GM12864 (cell line): Measurements from ENCODE around the gene TSPYL1.

Source experiments
- DNase-seq: peaks from one replicate; pipeline ENCODE4 v3.0.0-alpha.2; 2011; ENCODE audit warnings: low read depth
- H3K4me3 ChIP-seq: 2 replicates; pipeline ENCODE4 v1.5.1; 2011; ENCODE audit warnings: mild to moderate bottlenecking, low read depth, low read length, control low read depth
- CTCF ChIP-seq: IDR thresholded peaks from 2 replicates; pipeline ENCODE4 v1.5.1; 2011; ENCODE audit warnings: low read depth, mild to moderate bottlenecking, moderate library complexity, low read length, control low read depth, inconsistent platforms; ENCODE audit errors: missing control alignments

Gene TSPYL1

GRCh38 chr6:116309001-116309400 is 29.3 kb upstream of the TSPYL1 start:
- DNase-seq, result no peak
- H3K4me3 ChIP-seq, result no peak overlapping the region
- TF ChIP-seq CTCF, result no peak

DNA sequence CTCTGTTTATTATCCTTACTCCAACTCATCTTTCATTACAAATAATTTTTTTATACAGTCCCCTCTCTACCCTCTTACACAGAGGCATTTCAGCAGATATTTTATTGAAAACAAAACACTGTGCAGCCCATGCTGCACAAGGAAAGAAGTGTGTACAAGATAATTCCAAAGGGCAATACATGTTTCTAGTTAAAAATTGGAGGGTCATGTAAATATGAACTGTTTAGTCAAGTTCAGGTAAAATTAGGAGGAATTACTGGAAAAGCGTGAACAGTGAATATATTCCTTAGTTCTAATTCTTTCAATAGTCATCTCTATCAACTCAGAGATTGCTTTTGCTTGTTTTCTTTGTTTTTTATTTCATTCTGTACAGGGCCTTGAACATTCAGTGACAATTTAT is 27.9 kb upstream of the TSPYL1 start:
- TF ChIP-seq CTCF, result no peak
- DNase-seq, result no peak
- no peak overlapping the region for H3K4me3 ChIP-seq

DNA sequence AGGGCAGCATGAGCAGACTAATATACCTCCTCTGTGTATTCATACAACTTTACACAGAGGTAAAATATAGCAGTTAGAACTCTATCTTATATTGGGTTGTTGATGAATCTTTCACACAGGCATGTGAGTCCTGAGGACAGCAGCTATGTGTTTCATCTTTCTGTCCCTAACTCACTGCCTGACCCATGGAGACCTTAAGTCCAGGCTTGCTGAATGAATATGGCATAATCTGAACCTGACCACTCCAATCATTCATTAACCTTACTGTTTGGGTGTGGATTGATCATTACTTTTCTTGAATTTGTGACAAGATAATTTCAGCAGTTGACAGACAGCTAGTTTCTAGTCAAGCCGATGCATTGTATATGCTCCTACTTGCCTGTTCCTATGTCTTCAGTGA is 27.3 kb upstream of the TSPYL1 start:
- no peak for TF ChIP-seq CTCF
- no peak overlapping the region for H3K4me3 ChIP-seq
- DNase-seq, result no peak

DNA sequence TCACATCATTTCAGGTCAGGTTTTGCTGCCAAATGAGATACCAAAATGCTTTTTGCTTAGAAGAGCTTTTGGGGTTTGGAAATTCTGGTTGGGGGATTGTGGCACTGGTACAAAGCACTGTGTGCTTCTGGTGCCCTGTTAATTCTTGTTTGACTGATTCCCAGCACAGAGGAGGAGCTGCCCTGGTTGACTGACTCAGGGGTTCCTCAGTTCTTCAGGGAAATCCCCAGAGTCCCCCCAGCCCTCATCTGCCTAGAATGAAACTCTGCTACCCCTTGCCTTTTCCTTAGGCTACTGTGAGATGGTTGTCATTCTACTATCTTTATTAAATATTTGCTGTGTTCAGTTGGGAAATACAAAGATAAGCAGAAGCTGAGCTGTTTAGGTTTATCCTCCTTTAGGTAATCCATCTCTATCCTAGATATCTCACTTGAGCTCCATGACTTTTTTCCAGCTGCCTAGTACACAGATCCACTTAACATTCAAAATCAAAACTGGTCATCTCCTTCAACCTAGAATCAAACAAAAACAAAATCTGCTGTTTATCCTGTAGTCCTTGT is 24.9 kb upstream of the TSPYL1 start:
- no peak overlapping the region for H3K4me3 ChIP-seq
- DNase-seq, result no peak
- TF ChIP-seq CTCF, result no peak

DNA sequence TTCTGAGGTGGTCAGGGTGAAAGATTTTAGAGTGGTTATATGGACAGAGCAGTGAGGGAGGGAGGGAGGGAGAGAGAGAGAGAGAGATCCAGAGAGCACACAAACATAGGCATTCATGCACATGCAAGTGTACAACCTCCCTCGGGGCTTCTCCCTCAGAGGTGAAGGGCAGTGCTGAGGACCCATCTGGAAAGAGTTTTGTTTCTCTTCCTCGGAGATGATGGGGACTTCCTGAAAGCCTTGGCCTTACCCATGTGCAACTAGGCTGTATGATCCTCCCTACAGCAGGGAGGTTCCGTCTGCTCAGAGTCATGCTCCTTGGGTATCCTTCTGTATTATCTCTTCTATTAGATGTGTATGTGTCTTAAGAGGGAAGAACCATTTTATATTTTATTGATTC is 21.4 kb upstream of the TSPYL1 start:
- no peak for TF ChIP-seq CTCF
- H3K4me3 ChIP-seq, result no peak overlapping the region
- DNase-seq, result no peak

DNA sequence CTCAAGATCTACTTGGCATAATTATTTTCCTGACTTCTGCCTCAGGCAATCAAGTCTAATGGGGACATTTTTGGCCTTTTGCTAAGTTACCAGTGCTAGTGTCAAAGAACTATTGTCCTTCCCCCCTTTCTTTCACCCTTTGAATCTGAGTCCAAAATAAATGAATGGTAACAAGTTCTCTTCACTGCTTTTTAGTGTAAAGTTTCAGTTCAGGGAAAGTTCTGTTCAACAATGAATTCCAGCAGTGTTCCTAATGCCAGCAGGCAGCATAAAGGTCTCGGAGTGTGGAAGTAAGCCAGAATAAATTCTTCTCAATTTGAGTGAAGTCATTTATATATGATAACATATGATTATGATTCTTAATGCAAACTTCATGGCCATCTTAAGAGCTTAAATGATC is 20.8 kb upstream of the TSPYL1 start:
- TF ChIP-seq CTCF, result no peak
- no peak for DNase-seq
- no peak overlapping the region for H3K4me3 ChIP-seq

GRCh38 chr6:116298973-116299372 is 19.2 kb upstream of the TSPYL1 start:
- no peak for TF ChIP-seq CTCF
- H3K4me3 ChIP-seq, result no peak overlapping the region
- DNase-seq, result no peak
